Esophagus squamous epithelium (tissue), 5 donors: ENCODE results near the gene CCDC146. TPM values are rescaled to one million over a fixed set of nuclear protein-coding genes. Genes with fewer than 3 reads are reported as not detected.

Source experiments
- DNase-seq: peaks from one replicate; lab custom pipeline; 2025; lab: John Stamatoyannopoulos, UW
- H3K27ac ChIP-seq, 4 donors: fragments of 200-600 bp; sonication (generic); one replicate each; pipeline ENCODE4 v1.5.1; 2016 to 2019; ENCODE audit warnings: mild to moderate bottlenecking in 1 of 4
- H3K27me3 ChIP-seq, 4 donors: fragments of 200-600 bp; sonication (generic); 1 replicate in 3 of 4; 2 replicates in 1 of 4; pipeline versions ENCODE4 v1.5.1 to v1.6.0; 2017 to 2021; ENCODE audit warnings: antibody characterized with exemption in 1 of 4
- H3K36me3 ChIP-seq, 3 donors: fragments of 200-600 bp; sonication (generic); one replicate each; pipeline ENCODE4 v1.5.1; 2016 to 2019
- H3K4me1 ChIP-seq, 3 donors: fragments of 200-600 bp; sonication (generic); one replicate each; pipeline ENCODE4 v1.5.1; 2017 to 2019
- H3K4me3 ChIP-seq, 4 donors: fragments of 200-600 bp; sonication (generic); 1 replicate in 3 of 4; 2 replicates in 1 of 4; pipeline ENCODE4 v1.5.1; 2016 to 2019; ENCODE audit warnings: mild to moderate bottlenecking in 2 of 4, moderate library complexity in 1 of 4
- H3K9me3 ChIP-seq, 3 donors: fragments of 200-600 bp; sonication (generic); one replicate each; pipeline ENCODE4 v1.5.1; 2016 to 2019
- CTCF ChIP-seq, 6 experiments: fragments of 450-650 bp in 4 of 6; fragments of 200-600 bp in 2 of 6; sonication (generic) in 2 of 6; IDR thresholded peaks; one replicate each; pipeline ENCODE4 v1.5.1; 2016 to 2019; ENCODE audit warnings: antibody characterized with exemption in 6 of 6, mild to moderate bottlenecking in 4 of 6, moderate library complexity in 4 of 6
- POLR2A ChIP-seq, 4 donors: fragments of 450-650 bp; IDR thresholded peaks; one replicate each; pipeline ENCODE4 v1.6.1; 2017; ENCODE audit warnings: antibody characterized with exemption in 4 of 4, mild to moderate bottlenecking in 4 of 4, moderate library complexity in 3 of 4
- WGBS, 2 donors: methylation state at CpG; one replicate each; pipeline ENCODE4 v1.1.5; 2018; 5-methylcytosine and 5-hydroxymethylcytosine counted together
- intact Hi-C: fragments of 100-400 bp; cut with DNase I; formaldehyde crosslinking; loops from one replicate; pipeline ENCODE4 v1.15.0; 2022
- total RNA-seq, 4 donors: library from RNA; depleted of rRNA; stranded (reverse); fragments of >200 nt; gene quantifications; one replicate each; pipeline ENCODE4 v1.1.0, GENCODE V29; 2016
- donor health status: DM: yes; HTN: yes; CAD: no.

The CCDC146 gene
- total RNA-seq, 4 donors from 2014 or later, result 4.6 to 25.0 (median 7.6) TPM

GRCh38 chr7:77246026-77246640, 123.7 kb downstream of the CCDC146 start:
- Histone ChIP-seq H3K36me3 (peaks cover 0 to 17% (median 0%) of the 10 kb centered on the region in 3 donors), H3K27me3 (no peaks in the 10 kb centered on the region), H3K4me1 (peaks cover 0 to 5% (median 0%) of the 10 kb centered on the region in 3 donors), H3K4me3 (no peak overlapping the region), H3K9me3 (no peaks in the 10 kb centered on the region), H3K27ac (no peak overlapping the region)
- no peak for DNase-seq
- TF ChIP-seq CTCF (IDR thresholded peaks at IDR 0.05), result no peak
- TF ChIP-seq POLR2A (IDR thresholded peaks at IDR 0.05), result no peak
- intact Hi-C loops, result no loop called here
- 63 to 71% methylated on average over 5 of the region's 5 CpGs for WGBS, 2 donors

- peak; percentile 12 for DNase-seq
These were observed 124.9 kb downstream of the CCDC146 start for GRCh38 chr7:77247206-77247850.

GRCh38 chr7:77248154-77248553, 125.7 kb downstream of the CCDC146 start:
- H3K4me1 ChIP-seq, result peaks cover 0 to 5% (median 0%) of the 10 kb centered on the region in 3 donors
- no peaks in the 10 kb centered on the region for H3K36me3 ChIP-seq
- intact Hi-C loops, result no loop called here
- TF ChIP-seq CTCF (IDR thresholded peaks at IDR 0.05) (no peak), POLR2A (IDR thresholded peaks at IDR 0.05) (no peak)
- H3K4me3 ChIP-seq, result no peak overlapping the region
- no peaks in the 10 kb centered on the region for H3K27me3 ChIP-seq
- 83 to 85% methylated on average over 3 of the region's 3 CpGs for WGBS, 2 donors
- no peak overlapping the region for H3K27ac ChIP-seq
- H3K9me3 ChIP-seq, result no peaks in the 10 kb centered on the region
- DNase-seq, result no peak

More at GRCh38 chr7:77247206-77247850, 124.9 kb downstream of the CCDC146 start:
- Histone ChIP-seq H3K4me3 (no peak overlapping the region), H3K9me3 (no peaks in the 10 kb centered on the region), H3K36me3 (peaks cover 0 to 7% (median 0%) of the 10 kb centered on the region in 3 donors), H3K27ac (no peak overlapping the region), H3K4me1 (peaks cover 0 to 5% (median 0%) of the 10 kb centered on the region in 3 donors), H3K27me3 (no peaks in the 10 kb centered on the region)
- intact Hi-C loops, result no loop called here
- TF ChIP-seq CTCF (IDR thresholded peaks at IDR 0.05), result peak; percentile 49 to 85 (median 81)
- TF ChIP-seq POLR2A (IDR thresholded peaks at IDR 0.05), result no peak
- 31 to 32% methylated on average over 3 of the region's 3 CpGs for WGBS, 2 donors

- Histone ChIP-seq H3K9me3 (no peaks in the 10 kb centered on the region), H3K4me1 (no peaks in the 10 kb centered on the region), H3K27me3 (no peaks in the 10 kb centered on the region), H3K36me3 (peaks cover 0 to 7% (median 0%) of the 10 kb centered on the region in 3 donors), H3K27ac (no peak overlapping the region), H3K4me3 (no peak overlapping the region)
- TF ChIP-seq POLR2A (IDR thresholded peaks at IDR 0.05) (no peak), CTCF (IDR thresholded peaks at IDR 0.05) (no peak)
- DNase-seq, result no peak
- WGBS, 2 donors, result 84 to 86% methylated on average over 5 of the region's 5 CpGs
- intact Hi-C loops, result no loop called here
These were observed 130.1 kb downstream of the CCDC146 start for GRCh38 chr7:77252506-77252905.

GRCh38 chr7:77253151-77253550, 130.7 kb downstream of the CCDC146 start:
- no peak overlapping the region for H3K4me3 ChIP-seq
- WGBS, 2 donors, result 74 to 85% methylated on average over 3 of the region's 3 CpGs
- no peak overlapping the region for H3K27ac ChIP-seq
- no peaks in the 10 kb centered on the region for H3K9me3 ChIP-seq
- DNase-seq, result no peak
- TF ChIP-seq CTCF (IDR thresholded peaks at IDR 0.05), result no peak
- no peaks in the 10 kb centered on the region for H3K27me3 ChIP-seq
- H3K4me1 ChIP-seq, result no peaks in the 10 kb centered on the region
- H3K36me3 ChIP-seq, result peaks cover 0 to 7% (median 0%) of the 10 kb centered on the region in 3 donors
- intact Hi-C loops, result no loop called here
